B cell (primary cell): Measurements from ENCODE around the gene MEX3A. TPM values are rescaled to one million over a fixed set of nuclear protein-coding genes. Genes with fewer than 3 reads are reported as not detected.
A peak's percentile ranks its signal among the peaks of the same experiment; 100 is the strongest.

Source experiments
- ATAC-seq: fragments of 200-7000 bp; cut with Tn5 transposase; one replicate; pipeline ENCODE4 v1.10.0; 2021; ENCODE audit warnings: low read depth, mild to moderate bottlenecking, moderate number of reproducible peaks, moderate library complexity
- CTCF ChIA-PET: fragments of 350-600 bp; sonication (Branson Sonifier 250); formaldehyde crosslinking; loops from one replicate; lab custom pipeline; 2021; ENCODE audit warnings: antibody characterized with exemption, inconsistent platforms; lab: Charles Lee
- POLR2A ChIA-PET: fragments of 350-600 bp; sonication (Branson Sonifier 250); formaldehyde crosslinking; loops from one replicate; lab custom pipeline; 2021; ENCODE audit warnings: antibody characterized with exemption; lab: Charles Lee
- DNase-seq: peaks from one replicate; pipeline ENCODE4 v3.0.0; 2013
- H2AFZ ChIP-seq: 2 replicates; pipeline ENCODE4 v1.6.1; 2012; ENCODE audit warnings: mild to moderate bottlenecking, low read depth, low read length; ENCODE audit not compliant: insufficient read depth, poor library complexity, severe bottlenecking
- H3K27ac ChIP-seq, 2 donors: 1 replicate in 1 of 2; 2 replicates in 1 of 2; pipeline ENCODE4 v1.5.1; 2012 to 2013; ENCODE audit warnings: low read length in 2 of 2, mild to moderate bottlenecking in 2 of 2, moderate library complexity in 1 of 2
- H3K27me3 ChIP-seq, 4 experiments: fragments of 200-600 bp in 1 of 4; sonication (generic) in 1 of 4; replicated peaks in 1 of 4; 1 replicate in 2 of 4; 2 replicates in 2 of 4; pipeline versions ENCODE4 v1.6.1 to v1.7.0; 2013 to 2016; ENCODE audit warnings: low read length in 3 of 4, mild to moderate bottlenecking in 2 of 4, mixed read lengths in 1 of 4, moderate library complexity in 1 of 4; ENCODE audit not compliant: insufficient read depth in 4 of 4, control insufficient read depth in 3 of 4; ENCODE audit errors: control extremely low read depth in 1 of 4
- H3K36me3 ChIP-seq, 2 experiments: replicated peaks in 1 of 2; 1 replicate in 1 of 2; 2 replicates in 1 of 2; pipeline versions ENCODE4 v1.6.1 to v1.7.1; 2013; ENCODE audit warnings: low read length in 1 of 2; ENCODE audit not compliant: insufficient read depth in 2 of 2, control insufficient read depth in 1 of 2; ENCODE audit errors: control extremely low read depth in 1 of 2, extremely low read depth in 1 of 2
- H3K4me1 ChIP-seq, 2 donors: fragments of 200-600 bp in 1 of 2; sonication (generic) in 1 of 2; 1 replicate in 1 of 2; 2 replicates in 1 of 2; pipeline versions ENCODE4 v1.5.1 to v1.6.1; 2013 to 2017; ENCODE audit warnings: low read length in 2 of 2; ENCODE audit not compliant: control insufficient read depth in 2 of 2, insufficient read depth in 2 of 2
- H3K4me2 ChIP-seq: replicated peaks from 2 replicates; pipeline ENCODE3; 2012; ENCODE audit warnings: mild to moderate bottlenecking, low read depth, low read length; ENCODE audit not compliant: poor library complexity, severe bottlenecking
- H3K4me3 ChIP-seq, 5 experiments: fragments of 200-600 bp in 1 of 5; sonication (generic) in 1 of 5; 1 replicate in 3 of 5; 2 replicates in 2 of 5; pipeline versions ENCODE4 v1.5.1 to v1.7.0; 2011 to 2016; ENCODE audit warnings: low read length in 4 of 5, mild to moderate bottlenecking in 4 of 5, low read depth in 2 of 5, control low read depth in 1 of 5, moderate library complexity in 1 of 5; ENCODE audit not compliant: insufficient read depth in 1 of 5; ENCODE audit errors: control extremely low read depth in 1 of 5, extremely low read depth in 1 of 5
- H3K79me2 ChIP-seq: fragments of 200-600 bp; sonication (generic); one replicate; pipeline ENCODE4 v1.6.0; 2016; ENCODE audit warnings: low read length; ENCODE audit not compliant: control insufficient read depth, insufficient read depth
- H3K9ac ChIP-seq: fragments of 200-600 bp; sonication (generic); 2 replicates; pipeline ENCODE4 v1.6.1; 2017; ENCODE audit warnings: mild to moderate bottlenecking, low read length, moderate library complexity
- H3K9me3 ChIP-seq, 3 donors: one replicate each; pipeline versions ENCODE4 v1.6.1 to v1.7.1; 2013; ENCODE audit warnings: low read length in 2 of 3; ENCODE audit not compliant: control insufficient read depth in 2 of 3, insufficient read depth in 1 of 3; ENCODE audit errors: control extremely low read depth in 1 of 3
- H4K20me1 ChIP-seq: 2 replicates; pipeline ENCODE4 v1.6.0; 2012; ENCODE audit warnings: mild to moderate bottlenecking, low read length; ENCODE audit not compliant: insufficient read depth, control insufficient read depth, poor library complexity, severe bottlenecking
- H3K27ac Mint-ChIP-seq: one replicate; pipeline ENCODE4 v1.8.0; 2021; ENCODE audit warnings: mixed read lengths
- H3K27me3 Mint-ChIP-seq: one replicate; pipeline ENCODE4 v1.8.0; 2021; ENCODE audit warnings: mixed read lengths
- H3K4me1 Mint-ChIP-seq: one replicate; pipeline ENCODE4 v1.8.0; 2021; ENCODE audit warnings: mixed read lengths
- H3K4me3 Mint-ChIP-seq: one replicate; pipeline ENCODE4 v1.8.0; 2021; ENCODE audit warnings: mixed read lengths
- H3K9me3 Mint-ChIP-seq: one replicate; pipeline ENCODE4 v1.8.0; 2022; ENCODE audit warnings: mixed read lengths; ENCODE audit not compliant: insufficient read depth
- CTCF ChIP-seq: fragments of 200-600 bp; IDR thresholded peaks from one replicate; pipeline ENCODE4 v1.8.0; 2022; ENCODE audit warnings: antibody characterized with exemption, mild to moderate bottlenecking
- EZH2 ChIP-seq: IDR thresholded peaks from 2 replicates; pipeline ENCODE4 v1.6.1; 2012; ENCODE audit warnings: borderline replicate concordance, low read depth, mild to moderate bottlenecking, moderate library complexity, low read length; ENCODE audit not compliant: insufficient read depth, poor library complexity, severe bottlenecking
- WGBS: methylation state at CpG from one replicate; pipeline ENCODE4 v1.1.5; 2013; ENCODE audit warnings: missing lambda C conversion rate; ENCODE audit not compliant: insufficient coverage; 5-methylcytosine and 5-hydroxymethylcytosine counted together
- intact Hi-C: fragments of 100-400 bp; cut with micrococcal nuclease; formaldehyde crosslinking; loops from one replicate; pipeline ENCODE4 v1.10.0; 2022
- polyA plus RNA-seq: library from polyadenylated mRNA; depleted of rRNA; stranded (reverse); fragments of >200 nt; gene quantifications from 2 replicates; pipeline ENCODE4 v1.2.3, GENCODE V29; 2012
- total RNA-seq, 2 donors: library from RNA; stranded (reverse); fragments of 120-200 nt in 1 of 2; gene quantifications; 1 replicate in 1 of 2; 2 replicates in 1 of 2; pipeline versions ENCODE4 v1.2.3 to v1.2.4, GENCODE V29; 2013 to 2022

MEX3A gene
- total and polyA plus RNA-seq, 2 donors (not counting 1 experiment from before 2014, with no cell fraction given) = 0.27 to 1.1 TPM

GRCh38 chr1:156113282-156113950 is 31.2 kb upstream of the MEX3A start:
- no peak for DNase-seq
- Mint-ChIP-seq H3K4me1 (peaks cover 39% of the 10 kb centered on the region), H3K27me3 (peaks cover 32% of the 10 kb centered on the region), H3K9me3 (no peaks in the 10 kb centered on the region), H3K4me3 (peak overlapping the region; percentile 90), H3K27ac (peak overlapping the region; percentile 77)
- no peak for ATAC-seq
- H3K27ac ChIP-seq = no peak overlapping the region
- no peaks in the 10 kb centered on the region for H3K79me2 ChIP-seq
- H3K27me3 ChIP-seq = peaks cover 0 to 50% (median 12%) of the 10 kb centered on the region in 4 experiments
- H3K4me2 ChIP-seq = no peak overlapping the region
- no peak overlapping the region for H3K4me3 ChIP-seq
- no peaks in the 10 kb centered on the region for H4K20me1 ChIP-seq
- TF ChIP-seq CTCF (no peak), EZH2 (no peak)
- H3K36me3 ChIP-seq = no peaks in the 10 kb centered on the region
- H3K9ac ChIP-seq = no peak overlapping the region
- ChIA-PET CTCF (interaction anchor here (0.5 to 28.7 kb wide), 3 partner anchors 15 to 218 kb away, joined by 3 to 970 read pairs (median 89); no protein-coding TSS in a partner anchor), POLR2A (interaction anchor here (0.7 to 2.7 kb wide), 4 partner anchors 13 to 20 kb away, joined by 4 to 29 read pairs (median 8); no protein-coding TSS in a partner anchor)
- peaks cover 22 to 24% of the 10 kb centered on the region in 2 donors for H3K4me1 ChIP-seq
- intact Hi-C loops = no loop called here
- WGBS = 81% methylated on average over 3 of the region's 4 CpGs
- peaks cover 0 to 4% (median 0%) of the 10 kb centered on the region in 3 donors for H3K9me3 ChIP-seq
- H2AFZ ChIP-seq = no peak overlapping the region
